ENCODE measurements around the gene ZNF521. TPM values are rescaled to one million over a fixed set of nuclear protein-coding genes. Genes with fewer than 3 reads are reported as not detected.
A peak's percentile ranks its signal among the peaks of the same experiment; 100 is the strongest.

ZNF521 gene
- polyA plus RNA-seq, 3 donors, result 0.07 to 0.20 TPM; not detected in 1

GRCh38 chr18:25340762-25341161, 11.2 kb downstream of the ZNF521 start:
- H2AFZ ChIP-seq (ENCODE audit: insufficient read depth, low read depth, low read length, poor library complexity, severe bottlenecking), result no peak overlapping the region
- H3K27me3 ChIP-seq (ENCODE audit: control insufficient read depth in 2 of 2, insufficient read depth in 2 of 2, low read length in 2 of 2), result no peaks in the 10 kb centered on the region
- Mint-ChIP-seq H3K4me1 (peaks cover 13% of the 10 kb centered on the region), H3K36me3 (no peaks in the 10 kb centered on the region), H3K27ac (peak overlapping the region in 1 of 7 donors; percentile 50), H3K9me3 (no peaks in the 10 kb centered on the region), H3K27me3 (ENCODE audit: low read depth in 3 of 3) (peaks cover 0 to 3% (median 2%) of the 10 kb centered on the region in 3 donors), H3K4me3 (no peak overlapping the region)
- H4K20me1 ChIP-seq (ENCODE audit: insufficient read depth, low read length), result no peaks in the 10 kb centered on the region
- H3K36me3 ChIP-seq (replicated peaks in 1 of 2; ENCODE audit: control insufficient read depth in 1 of 2, insufficient read depth in 2 of 2, low read length in 2 of 2), result no peaks in the 10 kb centered on the region
- H3K27ac ChIP-seq (ENCODE audit: low read depth in 1 of 2, low read length in 2 of 2), result no peak overlapping the region
- no peak for DNase-seq
- H3K9me3 ChIP-seq (replicated peaks in 1 of 2; ENCODE audit: control insufficient read depth in 1 of 2, insufficient read depth in 1 of 2, low read length in 2 of 2), result no peaks in the 10 kb centered on the region
- no peaks in the 10 kb centered on the region for H3K79me2 ChIP-seq (ENCODE audit: insufficient read depth, low read length)
- WGBS (ENCODE audit: insufficient coverage), result 100% methylated on average over 1 of the region's 3 CpGs
- no peak overlapping the region for H3K4me3 ChIP-seq (replicated peaks in 1 of 3; ENCODE audit: low read depth in 2 of 3, low read length in 3 of 3)
- intact Hi-C loops (cut with micrococcal nuclease), result no loop called here
- no peak overlapping the region for H3K9ac ChIP-seq (ENCODE audit: insufficient read depth, low read length, poor library complexity, severe bottlenecking)
- TF ChIP-seq CTCF (IDR thresholded peaks at IDR 0.05), result no peak
- H3K4me2 ChIP-seq (replicated peaks; ENCODE audit: extremely low read depth, low read length, poor library complexity, severe bottlenecking), result no peak overlapping the region
- peaks cover 5% of the 10 kb centered on the region in 2 donors for H3K4me1 ChIP-seq (ENCODE audit: control insufficient read depth in 1 of 2, insufficient read depth in 2 of 2, low read length in 2 of 2)

GRCh38 chr18:25335676-25336075, 16.3 kb downstream of the ZNF521 start:
- Histone ChIP-seq H3K27me3 (ENCODE audit: control insufficient read depth in 2 of 2, insufficient read depth in 2 of 2, low read length in 2 of 2) (no peaks in the 10 kb centered on the region), H2AFZ (ENCODE audit: insufficient read depth, low read depth, low read length, poor library complexity, severe bottlenecking) (no peak overlapping the region), H3K4me1 (ENCODE audit: control insufficient read depth in 1 of 2, insufficient read depth in 2 of 2, low read length in 2 of 2) (no peaks in the 10 kb centered on the region), H3K9me3 (replicated peaks in 1 of 2; ENCODE audit: control insufficient read depth in 1 of 2, insufficient read depth in 1 of 2, low read length in 2 of 2) (no peaks in the 10 kb centered on the region), H3K4me2 (replicated peaks; ENCODE audit: extremely low read depth, low read length, poor library complexity, severe bottlenecking) (no peak overlapping the region), H3K4me3 (replicated peaks in 1 of 3; ENCODE audit: low read depth in 2 of 3, low read length in 3 of 3) (no peak overlapping the region), H3K27ac (ENCODE audit: low read depth in 1 of 2, low read length in 2 of 2) (no peak overlapping the region), H3K79me2 (ENCODE audit: insufficient read depth, low read length) (no peaks in the 10 kb centered on the region), H3K9ac (ENCODE audit: insufficient read depth, low read length, poor library complexity, severe bottlenecking) (no peak overlapping the region), H4K20me1 (ENCODE audit: insufficient read depth, low read length) (no peaks in the 10 kb centered on the region), H3K36me3 (replicated peaks in 1 of 2; ENCODE audit: control insufficient read depth in 1 of 2, insufficient read depth in 2 of 2, low read length in 2 of 2) (no peaks in the 10 kb centered on the region)
- TF ChIP-seq CTCF (IDR thresholded peaks at IDR 0.05), result no peak
- intact Hi-C loops (cut with micrococcal nuclease), result no loop called here
- no peak overlapping the region for H3K4me3 Mint-ChIP-seq
- H3K36me3 Mint-ChIP-seq, result no peaks in the 10 kb centered on the region
- no peaks in the 10 kb centered on the region for H3K9me3 Mint-ChIP-seq
- no peak for DNase-seq
- H3K4me1 Mint-ChIP-seq, result no peaks in the 10 kb centered on the region
- WGBS (ENCODE audit: insufficient coverage), result 100% methylated on average over 5 of the region's 6 CpGs
- H3K27ac Mint-ChIP-seq, result no peak overlapping the region
- no peaks in the 10 kb centered on the region for H3K27me3 Mint-ChIP-seq (ENCODE audit: low read depth in 3 of 3)

Data from CD14-positive monocyte (primary cell).